Trophoblast cell (in vitro differentiated cells and primary cell): ENCODE results near the gene ASCC3.

ENCODE experiments used
- DNase-seq, 2 donors: peaks; one replicate each; pipeline ENCODE4 v3.0.0-alpha.2; 2016
- H2AFZ ChIP-seq: 2 replicates; pipeline ENCODE4 v1.6.1; 2013; ENCODE audit warnings: low read length, moderate library complexity, mild to moderate bottlenecking; ENCODE audit not compliant: insufficient read depth, poor library complexity
- H2AK5ac ChIP-seq: 2 replicates; pipeline ENCODE4 v1.6.1; 2013; ENCODE audit warnings: mild to moderate bottlenecking, low read length
- H2BK120ac ChIP-seq: 2 replicates; pipeline ENCODE4 v1.6.1; 2013; ENCODE audit warnings: low read length, mild to moderate bottlenecking, moderate library complexity; ENCODE audit not compliant: insufficient read depth, poor library complexity
- H2BK12ac ChIP-seq: 2 replicates; pipeline ENCODE4 v1.6.1; 2013; ENCODE audit warnings: mild to moderate bottlenecking, low read length, moderate library complexity
- H2BK5ac ChIP-seq: 2 replicates; pipeline ENCODE4 v1.6.1; 2013; ENCODE audit warnings: low read length, low read depth, moderate library complexity, mild to moderate bottlenecking; ENCODE audit not compliant: poor library complexity
- H3K14ac ChIP-seq: 2 replicates; pipeline ENCODE4 v1.6.1; 2013; ENCODE audit warnings: mild to moderate bottlenecking, low read length
- H3K18ac ChIP-seq: 2 replicates; pipeline ENCODE4 v1.6.1; 2013; ENCODE audit warnings: mild to moderate bottlenecking, low read length
- H3K23ac ChIP-seq: 2 replicates; pipeline ENCODE4 v1.6.1; 2013; ENCODE audit warnings: low read length
- H3K27ac ChIP-seq: 2 replicates; pipeline ENCODE4 v1.5.1; 2013; ENCODE audit warnings: low read depth, mild to moderate bottlenecking, inconsistent platforms, low read length, moderate library complexity
- H3K27me3 ChIP-seq: 2 replicates; pipeline ENCODE4 v1.6.1; 2013; ENCODE audit warnings: inconsistent platforms, mild to moderate bottlenecking, low read length, moderate library complexity; ENCODE audit not compliant: insufficient read depth
- H3K36me3 ChIP-seq, 2 experiments: 1 replicate in 1 of 2; 2 replicates in 1 of 2; pipeline ENCODE4 v1.6.1; 2013; ENCODE audit warnings: low read length in 2 of 2, mild to moderate bottlenecking in 2 of 2, moderate library complexity in 1 of 2; ENCODE audit not compliant: insufficient read depth in 2 of 2, control insufficient read depth in 1 of 2
- H3K4ac ChIP-seq: 2 replicates; pipeline ENCODE4 v1.6.1; 2013; ENCODE audit warnings: low read depth, mild to moderate bottlenecking, low read length, moderate library complexity
- H3K4me1 ChIP-seq, 2 experiments: 1 replicate in 1 of 2; 2 replicates in 1 of 2; pipeline ENCODE4 v1.6.1; 2013; ENCODE audit warnings: low read length in 2 of 2, mild to moderate bottlenecking in 2 of 2, moderate library complexity in 1 of 2; ENCODE audit not compliant: insufficient read depth in 2 of 2, control insufficient read depth in 1 of 2
- H3K4me2 ChIP-seq: 2 replicates; pipeline ENCODE4 v1.6.1; 2013; ENCODE audit warnings: inconsistent platforms, mild to moderate bottlenecking, low read length, moderate library complexity
- H3K4me3 ChIP-seq: 2 replicates; pipeline ENCODE4 v1.5.1; 2013; ENCODE audit warnings: mild to moderate bottlenecking, low read depth, low read length, inconsistent platforms
- H3K79me1 ChIP-seq: one replicate; pipeline ENCODE4 v1.6.1; 2013; ENCODE audit warnings: low read length
- H3K79me2 ChIP-seq: 2 replicates; pipeline ENCODE4 v1.6.1; 2013; ENCODE audit warnings: low read length, mild to moderate bottlenecking; ENCODE audit not compliant: control insufficient read depth, insufficient read depth, poor library complexity
- H3K9ac ChIP-seq: 2 replicates; pipeline ENCODE4 v1.6.1; 2013; ENCODE audit warnings: mild to moderate bottlenecking, low read length
- H3K9me3 ChIP-seq: 2 replicates; pipeline ENCODE4 v1.6.1; 2013; ENCODE audit warnings: low read depth, mild to moderate bottlenecking, control low read depth, inconsistent platforms, low read length; ENCODE audit not compliant: insufficient read depth
- H4K12ac ChIP-seq: 2 replicates; pipeline ENCODE4 v1.6.1; 2013; ENCODE audit warnings: low read depth, mild to moderate bottlenecking, low read length, moderate library complexity
- H4K8ac ChIP-seq: 2 replicates; pipeline ENCODE4 v1.6.1; 2013; ENCODE audit warnings: low read depth, mild to moderate bottlenecking, low read length, moderate library complexity
- H4K91ac ChIP-seq: one replicate; pipeline ENCODE4 v1.6.1; 2013; ENCODE audit warnings: low read depth, mild to moderate bottlenecking, low read length, moderate library complexity
- WGBS: extraction: QIAGEN DNeasy Blood & Tissue Kit; methylation state at CpG from one replicate; pipeline ENCODE4 v1.1.7; 2013; ENCODE audit warnings: missing lambda C conversion rate; ENCODE audit not compliant: insufficient read length, insufficient coverage; ENCODE audit errors: extremely low coverage; 5-methylcytosine and 5-hydroxymethylcytosine counted together

The ASCC3 gene

DNA sequence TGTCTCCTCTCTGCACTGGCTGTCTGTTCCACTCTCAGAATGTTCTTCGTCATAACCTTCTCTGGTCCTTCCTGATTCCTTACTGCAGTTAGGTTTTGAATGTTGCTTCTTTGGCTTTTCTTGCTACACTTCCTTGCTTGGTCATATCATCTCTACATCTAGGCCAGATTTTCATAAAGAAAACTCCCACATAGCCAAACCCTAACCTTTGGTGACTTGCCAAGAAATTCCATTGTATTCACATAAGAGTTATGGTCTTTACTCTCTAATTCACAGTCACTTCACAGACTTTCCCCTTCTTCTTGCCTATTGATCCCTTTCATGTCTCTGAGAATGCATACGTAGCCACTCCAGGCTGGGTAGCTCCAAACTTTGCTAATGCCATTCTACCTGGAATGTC lies 374.5 kb downstream of the ASCC3 start:
- H3K27ac ChIP-seq, result no peak overlapping the region

DNA sequence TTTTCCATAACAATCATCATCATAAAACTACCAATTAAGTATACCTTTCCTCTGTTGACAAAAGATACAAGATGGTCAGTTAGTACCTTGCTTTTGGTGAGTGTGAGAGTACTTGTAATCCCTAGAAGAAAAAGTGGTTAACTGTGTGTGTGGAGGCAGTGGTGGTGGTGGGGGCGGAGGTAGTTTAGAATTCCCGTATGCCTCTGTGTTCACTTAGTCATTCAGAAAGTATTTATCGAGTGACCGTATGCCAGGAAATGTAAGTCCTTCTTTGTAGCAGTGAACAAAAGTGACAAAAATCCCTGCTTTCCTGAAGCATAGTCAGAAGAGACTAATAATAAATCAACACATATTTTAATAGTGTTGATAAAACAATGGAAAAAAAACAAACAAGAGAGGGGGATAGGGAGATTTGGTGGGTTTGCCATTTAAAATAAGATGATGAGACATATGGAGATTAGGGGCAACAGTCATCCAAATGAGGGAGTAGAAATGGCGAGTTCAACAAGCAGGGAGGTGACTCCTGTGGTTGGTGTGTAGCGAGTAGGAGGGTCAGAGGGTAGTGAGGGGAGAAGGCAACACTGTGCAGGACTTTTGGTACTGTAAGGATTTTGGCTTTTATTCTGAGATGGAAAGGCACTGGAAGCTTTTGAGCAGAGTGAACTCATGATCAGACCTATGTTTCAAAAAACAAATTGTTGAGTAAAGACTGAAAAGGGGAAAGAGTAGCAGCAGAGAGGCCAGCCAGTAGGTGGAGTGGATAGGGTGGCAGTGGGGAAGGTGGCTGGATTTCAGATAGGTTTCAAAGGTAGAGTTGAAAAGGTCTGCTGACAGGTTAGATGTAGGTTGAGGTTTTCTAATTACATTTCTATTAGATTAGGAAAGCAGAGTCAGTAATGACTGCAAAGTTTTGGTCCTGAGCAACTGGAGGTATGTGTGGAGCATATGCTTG lies 376.1 kb downstream of the ASCC3 start:
- Histone ChIP-seq H2BK12ac (no peak overlapping the region), H3K14ac (no peak overlapping the region), H3K23ac (no peak overlapping the region), H4K12ac (no peak overlapping the region), H2BK120ac (no peak overlapping the region), H3K4me1 (no peaks in the 10 kb centered on the region), H4K91ac (no peak overlapping the region), H3K4me3 (no peak overlapping the region), H3K79me2 (no peaks in the 10 kb centered on the region), H3K79me1 (no peaks in the 10 kb centered on the region), H3K27me3 (no peaks in the 10 kb centered on the region), H2AFZ (no peak overlapping the region), H3K4me2 (no peak overlapping the region), H2BK5ac (no peak overlapping the region), H2AK5ac (no peak overlapping the region), H3K9ac (no peak overlapping the region), H4K8ac (no peak overlapping the region), H3K27ac (no peak overlapping the region), H3K4ac (no peak overlapping the region), H3K9me3 (no peaks in the 10 kb centered on the region), H3K18ac (no peak overlapping the region), H3K36me3 (peaks cover 0 to 2% of the 10 kb centered on the region in 2 experiments)
- WGBS, result no CpG with 5 or more reads among the region's 6 CpGs
- DNase-seq, result peak; percentile 31 to 58

More for the DNA sequence above, 374.5 kb downstream of the ASCC3 start:
- Histone ChIP-seq H2BK120ac (no peak overlapping the region), H3K36me3 (peaks cover 2 to 3% of the 10 kb centered on the region in 2 experiments), H3K4me3 (no peak overlapping the region), H2BK5ac (no peak overlapping the region), H3K79me1 (no peaks in the 10 kb centered on the region), H3K9me3 (no peaks in the 10 kb centered on the region), H3K23ac (no peak overlapping the region), H2BK12ac (no peak overlapping the region), H2AK5ac (no peak overlapping the region), H3K27me3 (no peaks in the 10 kb centered on the region), H3K79me2 (no peaks in the 10 kb centered on the region), H4K8ac (no peak overlapping the region), H3K14ac (no peak overlapping the region), H3K9ac (no peak overlapping the region), H3K18ac (no peak overlapping the region), H4K91ac (no peak overlapping the region), H3K4me1 (no peaks in the 10 kb centered on the region), H3K4ac (no peak overlapping the region), H4K12ac (no peak overlapping the region), H2AFZ (no peak overlapping the region), H3K4me2 (no peak overlapping the region)
- DNase-seq, result no peak
- no CpG with 5 or more reads among the region's 2 CpGs for WGBS

DNA sequence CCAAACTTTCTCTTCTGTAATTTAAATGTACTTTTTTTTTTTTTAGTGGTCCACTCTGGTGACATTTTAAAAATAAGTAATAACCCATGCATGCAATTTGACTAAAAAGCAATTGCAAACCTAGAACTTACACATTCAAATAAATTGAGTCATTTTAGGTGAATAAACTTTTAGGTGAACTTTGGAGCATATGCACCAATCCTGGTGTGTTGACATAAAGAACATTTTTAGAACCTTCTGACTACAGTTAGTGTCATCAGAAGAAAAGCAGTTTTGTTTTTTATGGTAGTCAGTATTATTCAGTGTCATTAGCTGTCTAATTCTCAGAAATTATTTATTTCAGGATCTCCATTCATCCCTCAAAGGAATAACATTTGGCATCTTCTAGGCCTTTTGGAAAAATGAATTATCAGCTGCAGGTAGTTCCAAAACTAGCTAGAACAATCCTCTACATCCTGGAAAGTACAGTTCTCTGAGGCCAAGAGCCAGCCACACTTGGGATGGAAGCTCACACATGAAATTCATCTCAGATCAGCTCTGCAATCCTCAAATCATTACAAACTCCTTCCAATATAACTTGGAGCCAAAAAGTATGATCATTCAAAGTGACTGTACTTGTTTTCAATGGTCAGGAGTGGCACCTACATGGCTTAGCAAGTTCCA lies 378.0 kb downstream of the ASCC3 start:
- no peak overlapping the region for H3K4me2 ChIP-seq
- H2BK5ac ChIP-seq, result no peak overlapping the region
- H3K4me1 ChIP-seq, result no peaks in the 10 kb centered on the region
- no peak overlapping the region for H3K18ac ChIP-seq
- H3K27ac ChIP-seq, result no peak overlapping the region
- no peak overlapping the region for H4K91ac ChIP-seq
- H2AFZ ChIP-seq, result no peak overlapping the region
- no peaks in the 10 kb centered on the region for H3K36me3 ChIP-seq
- no peak overlapping the region for H2BK12ac ChIP-seq
- H4K8ac ChIP-seq, result no peak overlapping the region
- H3K27me3 ChIP-seq, result no peaks in the 10 kb centered on the region
- no peak overlapping the region for H3K4me3 ChIP-seq
- no peak for DNase-seq
- no peaks in the 10 kb centered on the region for H3K9me3 ChIP-seq
- no peaks in the 10 kb centered on the region for H3K79me1 ChIP-seq
- H4K12ac ChIP-seq, result no peak overlapping the region
- H3K14ac ChIP-seq, result no peak overlapping the region
- H3K9ac ChIP-seq, result no peak overlapping the region
- no peak overlapping the region for H3K23ac ChIP-seq
- no peak overlapping the region for H3K4ac ChIP-seq
- H2AK5ac ChIP-seq, result no peak overlapping the region
- no peaks in the 10 kb centered on the region for H3K79me2 ChIP-seq
- no peak overlapping the region for H2BK120ac ChIP-seq

DNA sequence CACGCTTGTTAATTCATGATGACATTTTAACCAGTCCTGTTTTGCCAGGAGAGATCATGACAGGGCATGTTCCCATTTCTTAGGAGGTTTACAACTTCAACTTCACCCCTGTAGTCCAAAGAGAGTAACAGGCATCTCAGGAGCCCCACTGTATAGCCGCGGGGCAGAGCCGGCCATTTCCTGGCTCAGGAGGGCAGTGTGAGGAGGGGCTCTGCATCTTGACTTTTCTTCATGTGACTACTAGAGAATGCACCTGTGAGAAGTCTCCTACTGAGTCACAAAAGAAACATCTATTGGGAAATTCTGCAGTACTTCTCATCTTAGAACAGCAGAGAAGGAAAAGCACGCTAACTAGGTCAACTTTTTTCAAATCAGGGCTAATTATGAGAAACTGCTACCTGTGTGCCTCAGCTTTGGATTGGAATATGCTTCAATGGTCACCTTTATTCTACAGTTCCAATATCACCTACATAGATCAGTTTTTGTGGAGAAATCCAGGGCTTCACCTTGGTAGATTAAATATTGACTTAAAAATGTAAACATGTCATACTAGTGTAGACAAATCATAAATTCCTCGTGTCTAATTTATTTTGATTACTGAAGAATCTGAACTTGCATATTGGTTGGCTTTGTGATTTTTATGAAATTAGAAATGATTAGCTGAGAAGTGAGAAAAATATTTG lies 387.8 kb downstream of the ASCC3 start:
- no peak overlapping the region for H4K91ac ChIP-seq
- H3K9me3 ChIP-seq, result peaks cover 2% of the 10 kb centered on the region
- no peak overlapping the region for H3K14ac ChIP-seq
- no peak overlapping the region for H2AK5ac ChIP-seq
- H3K9ac ChIP-seq, result no peak overlapping the region
- no peak overlapping the region for H2AFZ ChIP-seq
- H3K27me3 ChIP-seq, result no peaks in the 10 kb centered on the region
- no peaks in the 10 kb centered on the region for H3K79me1 ChIP-seq
- no peak overlapping the region for H2BK12ac ChIP-seq
- H2BK120ac ChIP-seq, result no peak overlapping the region
- H3K27ac ChIP-seq, result no peak overlapping the region
- no peak overlapping the region for H4K12ac ChIP-seq
- no peaks in the 10 kb centered on the region for H3K4me1 ChIP-seq
- DNase-seq, result peak; percentile 38 to 56
- no peak overlapping the region for H3K4ac ChIP-seq
- no peaks in the 10 kb centered on the region for H3K36me3 ChIP-seq
- no peak overlapping the region for H4K8ac ChIP-seq
- no peaks in the 10 kb centered on the region for H3K79me2 ChIP-seq
- H3K4me3 ChIP-seq, result no peak overlapping the region
- no CpG with 5 or more reads among the region's 6 CpGs for WGBS
- no peak overlapping the region for H2BK5ac ChIP-seq
- H3K18ac ChIP-seq, result no peak overlapping the region
- no peak overlapping the region for H3K23ac ChIP-seq
- H3K4me2 ChIP-seq, result no peak overlapping the region
